GM12875 (cell line): Measurements from ENCODE around the gene QRFP.

Source experiments
- H3K4me3 ChIP-seq: one replicate; pipeline ENCODE4 v1.5.1; 2011; ENCODE audit warnings: low read depth, low read length, control low read depth
- CTCF ChIP-seq: IDR thresholded peaks from 2 replicates; pipeline ENCODE4 v1.5.1; 2011; ENCODE audit warnings: low read depth, mild to moderate bottlenecking, control low read depth, inconsistent platforms, low read length, moderate library complexity, borderline replicate concordance; ENCODE audit not compliant: insufficient read depth

QRFP gene

GRCh38 chr9:130918101-130918825, 21.7 kb upstream of the QRFP start:
- H3K4me3 ChIP-seq: no peak overlapping the region
- no peak for TF ChIP-seq CTCF

- H3K4me3 ChIP-seq: no peak overlapping the region
- TF ChIP-seq CTCF: no peak
These were observed 20.8 kb upstream of the QRFP start for GRCh38 chr9:130917168-130917960.

- H3K4me3 ChIP-seq: no peak overlapping the region
- TF ChIP-seq CTCF: no peak
These were observed 18.5 kb upstream of the QRFP start for GRCh38 chr9:130915096-130915447.

GRCh38 chr9:130914417-130915095, 17.9 kb upstream of the QRFP start:
- H3K4me3 ChIP-seq: no peak overlapping the region
- TF ChIP-seq CTCF: no peak

GRCh38 chr9:130913599-130914416, 17.2 kb upstream of the QRFP start:
- no peak overlapping the region for H3K4me3 ChIP-seq
- no peak for TF ChIP-seq CTCF

- no peak overlapping the region for H3K4me3 ChIP-seq
- TF ChIP-seq CTCF: no peak
These were observed 16.5 kb upstream of the QRFP start for GRCh38 chr9:130912932-130913598.
